HG02642 (cell line): ENCODE data around the gene SYT4.
"Not testable (repeated sequence)": the region's sequence is repeated elsewhere in the genome, so short reads cannot be mapped to it uniquely, and the experiment has no call there.

Experiments used
- ATAC-seq: cut with Tn5 transposase; IDR thresholded peaks from one replicate; pipeline ENCODE4 v1.9.1; 2021; ENCODE audit warnings: mild to moderate bottlenecking; ENCODE audit not compliant: unreplicated experiment, poor library complexity

The SYT4 gene, protein sequence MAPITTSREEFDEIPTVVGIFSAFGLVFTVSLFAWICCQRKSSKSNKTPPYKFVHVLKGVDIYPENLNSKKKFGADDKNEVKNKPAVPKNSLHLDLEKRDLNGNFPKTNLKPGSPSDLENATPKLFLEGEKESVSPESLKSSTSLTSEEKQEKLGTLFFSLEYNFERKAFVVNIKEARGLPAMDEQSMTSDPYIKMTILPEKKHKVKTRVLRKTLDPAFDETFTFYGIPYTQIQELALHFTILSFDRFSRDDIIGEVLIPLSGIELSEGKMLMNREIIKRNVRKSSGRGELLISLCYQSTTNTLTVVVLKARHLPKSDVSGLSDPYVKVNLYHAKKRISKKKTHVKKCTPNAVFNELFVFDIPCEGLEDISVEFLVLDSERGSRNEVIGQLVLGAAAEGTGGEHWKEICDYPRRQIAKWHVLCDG

DNA sequence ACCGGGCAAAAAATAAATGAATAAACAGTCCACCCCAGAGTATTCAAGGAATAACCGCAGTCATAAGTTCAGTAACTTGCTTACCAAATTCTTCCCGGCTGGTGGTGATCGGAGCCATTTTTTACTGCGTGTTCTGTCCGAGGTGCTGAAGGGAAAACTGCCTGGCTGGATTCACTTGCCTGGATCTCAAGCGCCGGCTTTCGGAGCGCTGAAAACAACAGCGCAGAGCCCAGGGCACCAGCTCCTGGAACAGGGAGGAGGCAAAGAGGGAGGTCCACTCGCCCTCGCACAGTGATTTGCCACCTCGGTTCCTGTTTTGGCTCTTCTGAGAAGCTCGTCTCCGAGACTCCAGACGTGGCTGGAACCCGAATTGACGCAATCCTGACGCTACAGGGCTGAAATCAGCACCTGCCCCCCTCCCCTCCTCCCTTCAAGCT is at the start of gene SYT4:
Gene SYT4 (minus strand): TSS at position 327 of the 437 bp plus-strand sequence. CDS start 209 bp downstream, at position 118.
- ATAC-seq = no peak

DNA sequence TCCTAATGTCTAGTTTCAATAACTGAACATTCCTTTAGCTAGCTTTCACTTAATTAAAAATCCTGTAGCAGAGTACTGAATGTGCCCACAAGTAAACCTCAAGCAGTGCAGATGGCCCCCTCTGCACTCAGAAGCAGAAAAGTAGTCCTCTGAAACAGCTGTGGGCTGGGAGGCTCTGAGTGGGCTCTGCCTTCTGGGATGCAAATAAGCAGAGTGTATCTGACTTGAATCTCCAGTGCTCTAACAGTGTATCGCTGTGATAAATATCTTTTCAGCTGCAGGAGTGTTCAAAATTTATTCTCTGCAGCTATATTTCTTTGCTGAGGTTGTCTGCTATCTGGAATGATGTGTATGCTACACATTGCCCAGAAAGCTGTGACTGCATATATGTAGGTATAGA is 44.8 kb upstream of the SYT4 start:
- ATAC-seq = no peak

GRCh38 chr18:43314941-43315340 is 37.7 kb upstream of the SYT4 start:
- no peak for ATAC-seq

DNA sequence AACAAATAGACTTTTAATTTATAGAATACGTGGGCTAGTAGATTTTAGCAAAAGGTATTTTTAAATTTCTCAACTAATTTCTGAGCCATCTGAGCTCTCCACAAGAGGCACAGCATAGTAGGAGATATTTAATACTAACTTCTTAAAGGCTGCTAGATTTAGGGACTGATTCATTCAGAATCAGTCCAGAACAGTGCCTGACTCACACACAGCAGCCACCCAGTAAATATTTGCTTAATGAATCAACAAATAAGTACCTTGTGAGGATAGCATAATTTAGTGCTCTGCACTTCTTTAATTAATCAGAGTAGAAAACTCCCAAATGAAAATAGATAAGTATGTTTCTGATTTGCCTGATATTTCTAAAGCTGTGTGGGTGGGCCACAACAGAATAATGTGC is 35.6 kb upstream of the SYT4 start:
- ATAC-seq = no peak

DNA sequence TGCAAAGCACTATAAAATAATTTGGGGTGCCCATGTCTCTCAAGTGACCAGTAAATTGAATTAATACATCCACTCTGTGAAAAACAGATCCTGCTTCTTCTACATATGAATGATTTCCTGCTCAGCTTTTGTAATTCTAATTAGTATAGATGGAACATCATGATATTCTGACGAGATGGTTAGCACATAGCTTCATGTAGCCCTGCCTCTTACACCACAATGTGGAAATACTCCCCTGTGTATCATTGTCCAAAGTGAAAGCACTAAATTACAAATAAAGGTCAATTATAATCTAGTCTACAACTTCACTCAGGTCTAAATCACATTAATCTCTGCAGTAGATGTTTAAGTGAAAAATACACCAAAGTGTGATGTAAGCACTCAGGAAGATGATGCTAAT is 32.9 kb upstream of the SYT4 start:
- no peak for ATAC-seq

GRCh38 chr18:43303376-43303775 is 26.1 kb upstream of the SYT4 start:
- no peak for ATAC-seq

- not testable (repeated sequence) for ATAC-seq
These were observed 8.9 kb upstream of the SYT4 start for GRCh38 chr18:43286187-43286586.

- ATAC-seq = no peak
These were observed 6.0 kb upstream of the SYT4 start for GRCh38 chr18:43283299-43283698.

DNA sequence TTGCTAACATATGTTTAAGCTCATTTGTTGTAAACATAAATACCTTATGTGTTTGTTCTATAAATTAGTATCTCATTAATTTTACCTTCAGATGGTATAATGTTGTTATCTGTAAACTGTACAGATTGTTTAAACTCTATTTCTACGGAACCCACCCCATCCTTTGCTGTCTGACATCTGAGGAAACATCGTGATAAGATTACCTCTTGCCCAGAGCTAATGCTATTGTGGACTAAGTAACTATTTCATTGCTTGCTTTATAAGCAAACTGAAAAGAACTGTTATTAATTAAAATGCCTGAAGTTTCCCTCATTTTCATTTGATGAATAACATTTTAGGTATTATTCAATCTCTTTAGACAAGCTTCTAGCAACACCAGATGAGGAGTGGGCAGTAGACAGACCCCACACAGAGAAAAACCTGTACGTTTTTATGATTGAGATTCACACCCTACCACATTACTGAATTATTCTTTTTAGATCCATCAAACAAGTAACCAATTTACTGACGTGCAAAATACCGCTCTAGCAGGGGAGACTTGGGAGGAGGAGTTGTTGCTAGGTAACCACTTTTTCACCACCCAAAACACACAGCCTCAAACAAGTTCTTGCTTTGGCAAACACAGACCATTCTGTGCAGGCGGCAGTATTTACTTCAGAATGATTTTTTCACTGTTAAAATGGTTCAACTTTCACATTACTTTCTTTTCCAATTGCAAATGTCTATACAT is 1.9 kb upstream of the SYT4 start:
- peak; percentile 53 for ATAC-seq

- ATAC-seq = no peak
These were observed 1.1 kb upstream of the SYT4 start for GRCh38 chr18:43278355-43278754.

DNA sequence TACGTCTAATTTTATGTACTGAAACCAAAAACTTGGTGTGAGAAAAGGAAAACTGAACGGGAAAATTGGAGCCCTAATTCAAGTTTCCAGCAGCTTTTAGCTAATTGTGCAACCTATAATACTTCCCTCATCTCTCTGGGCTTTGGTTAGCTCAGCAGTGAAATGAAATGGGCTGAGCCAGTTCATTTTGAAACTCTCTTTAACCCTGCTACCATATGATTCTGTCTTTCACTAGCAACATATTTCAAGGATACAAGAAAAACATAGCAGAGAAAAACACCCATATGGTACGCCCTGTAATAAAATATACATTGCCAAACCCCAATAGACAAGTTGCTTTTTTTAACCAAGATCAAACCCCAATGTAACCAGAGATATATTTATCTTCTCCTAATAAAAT is 799 bp downstream of the SYT4 start:
- ATAC-seq = no peak

DNA sequence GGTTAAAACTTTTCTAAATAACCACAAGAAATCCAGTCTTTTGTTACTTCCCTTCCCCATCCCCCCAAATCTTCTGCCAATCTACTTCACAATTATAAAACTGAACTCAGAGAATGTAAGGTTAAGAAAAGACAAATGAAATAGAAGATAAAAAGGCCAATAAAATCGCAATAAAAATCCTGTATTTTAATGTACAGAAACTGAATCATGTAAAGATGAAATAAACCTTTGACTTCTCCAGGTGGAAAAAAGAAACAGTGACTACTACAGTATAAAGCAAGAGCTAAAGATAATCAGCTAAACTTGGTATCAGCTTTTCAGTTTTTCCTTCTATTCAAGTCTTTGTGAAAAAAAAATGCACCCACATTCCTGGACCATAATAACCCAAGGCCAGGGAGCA is 1.7 kb downstream of the SYT4 start:
- ATAC-seq = no peak

DNA sequence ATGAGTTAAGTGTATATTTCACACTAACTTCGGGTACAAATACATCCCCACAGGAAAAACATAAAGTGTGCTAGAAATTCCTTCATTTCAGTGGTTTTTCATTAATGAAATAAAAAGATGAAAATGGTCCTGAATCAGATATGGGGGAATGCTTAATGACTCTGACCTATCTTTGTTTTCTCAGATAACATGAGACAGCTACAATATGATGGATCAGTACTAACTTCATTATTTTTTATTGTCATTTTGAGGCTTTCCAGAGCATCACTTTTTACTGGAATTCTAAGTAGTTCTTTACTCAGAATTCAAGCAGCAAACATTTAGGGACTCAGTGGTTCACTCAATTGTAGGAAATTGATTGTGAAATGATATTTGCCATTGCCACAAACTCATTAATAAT is 2.8 kb downstream of the SYT4 start:
- no peak for ATAC-seq

DNA sequence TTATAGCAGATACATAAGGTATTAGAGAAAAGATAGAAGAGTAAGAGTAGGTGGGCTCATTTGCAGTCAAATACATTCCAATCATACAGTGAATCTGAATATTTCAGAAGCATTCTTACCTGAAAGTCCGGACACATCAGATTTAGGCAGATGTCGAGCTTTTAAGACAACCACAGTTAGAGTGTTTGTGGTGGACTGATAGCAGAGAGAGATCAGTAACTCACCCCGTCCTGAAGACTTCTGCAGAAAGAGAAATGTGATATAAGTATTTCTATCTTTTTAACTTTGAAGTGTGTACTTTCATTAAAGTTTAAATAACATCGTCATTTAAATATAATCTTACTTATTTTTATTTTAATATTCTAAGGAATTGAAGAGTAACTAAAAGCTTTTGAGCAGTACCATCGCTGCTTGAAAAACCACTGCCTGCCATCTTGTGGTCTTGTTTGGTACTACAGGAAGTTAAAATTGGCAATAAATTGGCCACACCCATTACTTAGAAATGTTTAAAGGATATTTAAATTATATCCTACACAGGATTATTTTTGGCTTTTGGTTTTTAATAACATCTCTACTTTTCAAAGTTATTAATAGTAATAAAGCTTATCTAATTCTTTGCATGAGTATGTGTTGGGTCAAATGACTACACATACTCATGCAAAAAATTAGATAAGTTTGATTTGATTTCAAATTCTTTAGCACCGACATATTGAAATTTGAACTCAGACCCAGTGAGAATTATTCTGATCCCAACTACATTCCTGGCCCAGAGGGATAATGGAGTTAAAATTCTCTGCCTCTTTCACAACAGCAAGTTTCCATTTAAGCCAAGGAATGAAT is 5.5 kb downstream of the SYT4 start:
- peak; percentile 82 for ATAC-seq

DNA sequence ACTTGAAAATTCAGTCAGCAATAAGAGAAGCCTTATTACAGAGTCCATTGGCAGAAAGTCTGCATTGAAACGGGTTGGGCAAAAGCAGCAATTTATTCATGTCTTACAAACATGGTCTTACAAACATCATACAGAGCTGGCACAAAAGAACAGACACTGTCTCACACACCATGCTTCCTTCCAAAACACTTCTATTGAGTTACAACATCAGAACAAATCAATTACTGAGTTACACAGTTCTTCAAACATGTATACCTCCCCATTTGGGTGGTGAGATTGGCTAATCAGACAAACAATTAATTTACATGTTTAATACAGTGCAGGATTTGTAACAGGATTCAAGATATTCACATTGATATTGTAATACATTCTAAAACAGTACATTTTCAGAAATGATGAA is 9.5 kb downstream of the SYT4 start:
- ATAC-seq = no peak

DNA sequence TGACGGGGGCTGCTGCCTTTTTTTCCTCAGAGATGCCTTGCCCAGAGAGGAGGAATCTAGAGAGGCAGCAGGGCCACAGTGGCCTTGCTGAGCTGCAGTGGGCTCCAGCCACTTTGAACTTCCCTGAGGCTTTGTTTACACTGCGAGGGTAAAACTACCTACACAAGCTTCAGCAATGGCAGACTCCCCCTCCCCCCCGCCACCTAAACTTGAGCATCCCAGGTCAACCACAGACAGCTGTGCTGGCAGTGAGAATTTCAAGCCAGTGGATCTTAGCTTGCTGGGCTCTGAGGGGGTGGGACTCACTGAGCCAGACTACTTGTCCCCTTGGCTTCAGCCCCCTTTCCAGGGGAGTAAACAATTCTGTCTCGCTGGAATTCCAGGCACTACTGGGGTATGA is 11.8 kb downstream of the SYT4 start:
- ATAC-seq = no peak

DNA sequence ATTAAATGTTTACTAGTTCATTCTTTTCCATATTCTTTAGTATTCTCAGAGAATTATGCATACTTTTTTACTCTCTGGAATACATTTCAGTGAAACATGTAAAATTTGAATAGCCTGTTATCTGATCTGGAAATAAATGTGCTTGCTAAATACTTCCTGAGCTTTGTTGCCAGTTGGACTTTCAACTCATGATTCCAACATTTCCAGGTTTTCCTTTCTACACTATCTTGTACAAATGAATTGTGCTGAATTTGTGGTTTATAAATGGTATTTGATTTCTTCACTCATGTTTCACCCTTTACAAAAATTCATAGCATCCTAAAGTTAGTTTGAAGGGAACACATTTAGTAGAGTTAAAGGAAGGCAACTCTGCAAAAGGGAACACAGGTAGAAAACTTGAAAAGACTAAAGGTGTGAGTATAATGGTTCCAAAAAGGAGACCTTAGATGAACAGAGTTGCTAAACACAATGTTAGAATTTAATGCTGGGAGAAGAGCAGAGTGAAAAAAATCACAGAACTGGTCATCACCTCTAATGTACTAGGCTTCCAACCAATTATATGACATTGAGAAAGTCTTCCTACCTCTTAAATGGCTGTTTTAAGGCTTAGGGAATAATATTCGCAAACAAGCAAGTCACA is 28.6 kb downstream of the SYT4 start:
- ATAC-seq = no peak

GRCh38 chr18:43247944-43248343 is 29.3 kb downstream of the SYT4 start:
- ATAC-seq = no peak

- ATAC-seq = no peak
These were observed 38.9 kb downstream of the SYT4 start for GRCh38 chr18:43238429-43238828.

GRCh38 chr18:43236921-43237320 is 40.4 kb downstream of the SYT4 start:
- no peak for ATAC-seq
